HFF-Myc (cell line): Measurements from ENCODE around the gene NKG7.

Source experiments
- DNase-seq: peaks from one replicate; pipeline ENCODE4 v3.0.0-alpha.2; 2011; ENCODE audit warnings: low read depth; ENCODE audit errors: extremely low read depth
- H3K4me3 ChIP-seq: replicated peaks from 2 replicates; pipeline ENCODE4 v1.5.1; 2011; ENCODE audit warnings: low read depth, mild to moderate bottlenecking, control low read depth, low read length
- CTCF ChIP-seq: IDR thresholded peaks from 2 replicates; pipeline ENCODE4 v1.5.1; 2012; ENCODE audit warnings: mild to moderate bottlenecking, low read depth, low read length, control low read depth; ENCODE audit errors: missing control alignments

Gene NKG7

GRCh38 chr19:51341066-51341465 is 31.4 kb downstream of the NKG7 start:
- no peak for TF ChIP-seq CTCF
- no peak overlapping the region for H3K4me3 ChIP-seq
- no peak for DNase-seq

DNA sequence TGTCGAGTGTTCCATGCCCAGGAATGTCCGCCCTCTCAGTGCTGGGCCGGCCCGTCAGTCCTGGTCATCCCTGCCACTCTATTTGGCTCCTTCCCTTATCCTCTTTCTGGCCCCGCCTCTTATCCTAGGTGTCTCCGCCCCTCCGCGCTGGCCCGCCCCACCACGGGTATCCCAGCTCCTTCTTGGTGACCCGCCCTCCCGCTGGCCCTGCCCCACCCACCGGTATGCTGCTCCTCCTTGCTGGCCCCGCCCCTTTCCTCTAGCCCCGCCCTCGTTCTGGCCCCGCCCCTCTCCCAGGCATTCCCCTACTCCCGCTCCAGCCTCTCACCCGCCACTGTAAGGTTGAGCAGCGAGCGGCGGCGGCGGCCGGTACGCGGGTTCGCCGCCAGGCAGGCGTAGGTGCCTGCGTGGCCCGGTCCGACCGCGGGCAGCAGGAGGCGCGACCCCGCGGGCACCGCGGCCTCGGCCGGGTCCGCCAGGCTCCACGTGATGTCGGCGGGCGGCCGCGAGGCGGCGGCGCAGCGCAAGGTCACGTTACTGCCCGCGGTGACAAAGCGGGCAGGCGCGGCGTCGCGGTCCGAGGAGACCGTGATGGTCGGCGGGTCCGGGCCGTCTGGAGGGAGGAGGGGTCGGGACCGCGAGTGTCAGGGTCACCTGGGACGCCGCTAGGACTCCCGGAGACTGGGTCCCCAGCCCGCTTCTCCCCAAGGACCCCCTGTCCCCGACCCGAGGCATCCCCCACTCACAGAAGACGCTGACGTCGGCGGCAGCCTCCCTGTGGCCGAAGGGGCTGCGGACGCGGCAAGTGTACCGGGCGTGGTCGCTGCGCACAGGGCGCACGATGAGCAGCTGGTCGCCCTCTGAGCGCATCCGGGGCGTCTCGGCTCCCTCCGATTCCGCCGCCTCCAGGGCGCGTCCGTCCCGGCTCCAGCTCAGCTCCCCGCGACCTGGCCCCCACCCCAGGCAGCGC is 32.5 kb downstream of the NKG7 start:
- DNase-seq: no peak
- TF ChIP-seq CTCF: no peak
- peak overlapping the region; percentile 45 for H3K4me3 ChIP-seq

DNA sequence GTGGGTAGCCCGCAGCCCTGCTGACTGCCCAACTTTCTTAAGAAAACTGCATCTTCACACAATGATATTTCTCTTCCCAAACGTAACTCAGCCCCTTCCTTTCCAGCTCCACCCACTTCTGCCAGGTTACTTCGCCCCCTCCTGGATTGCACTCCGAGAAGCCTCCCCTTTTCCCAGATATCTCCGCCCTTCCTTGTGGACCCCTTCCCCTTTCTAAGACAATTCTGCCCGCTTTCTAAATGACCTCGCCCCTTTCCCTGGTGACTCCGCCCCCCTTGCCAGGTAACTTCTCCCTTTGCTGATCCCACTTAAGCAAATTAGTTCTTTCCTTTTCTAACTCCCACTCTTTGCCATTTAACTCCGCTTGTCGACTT is 33.2 kb downstream of the NKG7 start:
- no peak for TF ChIP-seq CTCF
- no peak for DNase-seq
- peak overlapping the region; percentile 45 for H3K4me3 ChIP-seq

GRCh38 chr19:51338563-51339312 is 33.7 kb downstream of the NKG7 start:
- no peak for DNase-seq
- peak; percentile 76 for TF ChIP-seq CTCF
- H3K4me3 ChIP-seq: peak overlapping the region; percentile 45

GRCh38 chr19:51337861-51338562 is 34.4 kb downstream of the NKG7 start:
- no peak for TF ChIP-seq CTCF
- DNase-seq: no peak
- H3K4me3 ChIP-seq: no peak overlapping the region

DNA sequence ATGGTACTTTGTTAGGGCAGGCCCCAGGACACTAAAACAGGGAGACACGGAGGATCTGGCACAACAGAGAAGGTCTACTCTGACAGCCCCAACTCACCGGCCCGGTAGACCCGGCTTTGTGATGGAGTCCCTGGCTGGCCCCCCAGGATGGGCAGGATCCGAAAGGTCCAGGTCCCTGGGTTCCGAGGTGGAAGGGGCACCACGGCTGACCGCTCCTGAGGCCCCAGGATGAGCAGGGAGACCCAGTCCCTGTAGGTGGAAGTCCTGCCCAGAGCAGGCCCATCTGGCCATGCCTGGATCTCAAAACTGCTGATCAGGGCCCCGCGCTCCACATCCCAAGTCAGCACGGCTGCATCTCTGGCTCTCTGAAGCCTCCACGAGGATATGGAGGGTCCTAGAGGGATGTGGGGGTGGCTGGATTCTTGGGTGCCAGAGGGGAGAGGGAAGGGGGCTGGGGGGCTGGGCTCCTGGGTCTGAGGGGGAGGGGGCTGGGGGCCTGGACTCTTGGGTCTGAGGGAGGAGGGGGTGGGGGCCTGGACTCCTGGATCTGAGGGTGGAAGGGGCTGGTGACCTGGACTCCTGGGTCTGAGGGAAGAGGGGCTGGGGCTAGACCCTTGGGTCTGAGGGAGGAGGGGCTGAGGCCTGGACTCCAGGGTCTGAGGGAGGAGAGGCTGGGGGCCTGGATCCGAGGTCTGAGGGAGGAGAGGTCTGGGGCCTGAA is 35.2 kb downstream of the NKG7 start:
- DNase-seq: no peak
- no peak overlapping the region for H3K4me3 ChIP-seq
- no peak for TF ChIP-seq CTCF
